ENCODE measurements around the gene AKAIN1.

DNA sequence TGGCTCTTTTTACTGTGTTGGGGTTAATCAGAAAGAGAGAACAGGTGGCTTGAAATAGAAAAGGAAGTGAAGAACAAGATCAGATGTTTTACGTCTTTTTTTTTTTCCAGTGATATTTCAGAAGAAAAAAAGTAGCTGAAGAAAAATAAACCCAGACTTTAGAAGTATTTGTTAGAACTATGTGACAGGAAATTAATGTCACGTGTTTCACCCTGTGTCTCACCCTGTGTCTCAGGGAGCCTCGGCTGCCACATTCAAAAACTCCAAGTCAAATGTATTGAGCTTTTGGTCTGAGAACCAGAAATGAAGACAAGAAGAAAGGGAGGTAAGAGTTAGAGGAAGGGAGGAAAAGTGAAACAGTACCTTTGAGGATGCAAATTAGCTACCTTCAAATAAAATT lies 38.0 kb downstream of the AKAIN1 start:
- TF ChIP-seq, protein P1, sequence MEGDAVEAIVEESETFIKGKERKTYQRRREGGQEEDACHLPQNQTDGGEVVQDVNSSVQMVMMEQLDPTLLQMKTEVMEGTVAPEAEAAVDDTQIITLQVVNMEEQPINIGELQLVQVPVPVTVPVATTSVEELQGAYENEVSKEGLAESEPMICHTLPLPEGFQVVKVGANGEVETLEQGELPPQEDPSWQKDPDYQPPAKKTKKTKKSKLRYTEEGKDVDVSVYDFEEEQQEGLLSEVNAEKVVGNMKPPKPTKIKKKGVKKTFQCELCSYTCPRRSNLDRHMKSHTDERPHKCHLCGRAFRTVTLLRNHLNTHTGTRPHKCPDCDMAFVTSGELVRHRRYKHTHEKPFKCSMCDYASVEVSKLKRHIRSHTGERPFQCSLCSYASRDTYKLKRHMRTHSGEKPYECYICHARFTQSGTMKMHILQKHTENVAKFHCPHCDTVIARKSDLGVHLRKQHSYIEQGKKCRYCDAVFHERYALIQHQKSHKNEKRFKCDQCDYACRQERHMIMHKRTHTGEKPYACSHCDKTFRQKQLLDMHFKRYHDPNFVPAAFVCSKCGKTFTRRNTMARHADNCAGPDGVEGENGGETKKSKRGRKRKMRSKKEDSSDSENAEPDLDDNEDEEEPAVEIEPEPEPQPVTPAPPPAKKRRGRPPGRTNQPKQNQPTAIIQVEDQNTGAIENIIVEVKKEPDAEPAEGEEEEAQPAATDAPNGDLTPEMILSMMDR (conservative IDR thresholded peaks at IDR 0.05; ENCODE audit: low read length), result no peak
- no peak for TF ChIP-seq EZH2phosphoT487 (IDR thresholded peaks at IDR 0.05; ENCODE audit: borderline replicate concordance, low read depth, low read length)
